Measurements from ENCODE around the gene CERS1. TPM values are rescaled to one million over a fixed set of nuclear protein-coding genes. Genes with fewer than 3 reads are reported as not detected.

CERS1 gene
- total and polyA plus RNA-seq, 4 donors, result 0.28 TPM; not detected in 3

DNA sequence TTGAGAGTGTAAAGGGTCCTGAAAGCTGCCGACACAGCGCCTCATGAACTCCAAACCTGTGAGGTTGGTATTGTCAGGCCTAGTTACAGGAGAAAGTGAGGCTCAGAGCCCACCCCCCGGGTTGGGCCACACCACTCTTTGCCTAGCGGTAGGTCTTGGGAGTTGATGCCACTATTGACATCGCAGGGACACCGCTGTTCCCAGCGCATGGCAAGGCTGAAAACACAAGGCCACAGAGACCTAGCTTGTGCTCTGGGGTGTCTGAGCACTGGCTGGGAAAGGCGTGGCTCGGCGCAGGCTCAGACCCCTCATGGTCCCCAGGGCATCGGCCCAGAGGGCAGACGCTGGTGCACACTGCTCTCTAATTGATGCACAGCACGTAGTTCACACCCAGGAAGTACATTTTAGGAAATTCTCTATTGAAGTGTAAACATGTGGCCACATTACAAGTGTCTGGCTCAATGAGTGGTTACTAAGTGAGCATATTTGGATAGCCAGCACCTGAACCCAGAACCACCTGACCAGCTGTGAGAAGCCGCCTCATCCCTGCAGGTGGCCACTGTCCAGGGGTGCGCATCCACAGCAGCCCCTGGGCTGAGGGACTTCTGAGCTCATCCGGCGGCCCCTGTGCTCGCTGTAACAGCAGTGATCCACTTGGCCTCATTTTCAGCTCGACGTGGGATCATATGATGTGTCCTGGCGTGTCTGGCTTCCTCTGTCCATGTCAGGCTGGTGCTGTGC, 36.9 kb downstream of the CERS1 start:
- Histone ChIP-seq H3K4me1 (ENCODE audit: control insufficient read depth in 4 of 4, insufficient read depth in 4 of 4, low read length in 3 of 4) (peaks cover 0 to 13% (median 6%) of the 10 kb centered on the region in 4 donors), H3K9ac (ENCODE audit: low read depth in 1 of 2, low read length in 2 of 2) (no peak overlapping the region), H3K36me3 (ENCODE audit: control insufficient read depth in 4 of 4, insufficient read depth in 3 of 4, low read depth in 1 of 4, low read length in 3 of 4) (peaks cover 44 to 100% (median 67%) of the 10 kb centered on the region in 4 donors), H3K27ac (ENCODE audit: low read depth in 1 of 2, low read length in 2 of 2) (no peak overlapping the region), H3K4me3 (ENCODE audit: low read depth in 1 of 3, low read length in 3 of 3) (no peak overlapping the region), H3K27me3 (ENCODE audit: control insufficient read depth in 4 of 4, insufficient read depth in 4 of 4, low read length in 3 of 4) (no peaks in the 10 kb centered on the region), H3K9me3 (ENCODE audit: control insufficient read depth in 4 of 4, low read length in 3 of 4) (no peaks in the 10 kb centered on the region)
- no peak for DNase-seq (ENCODE audit: low spot score)
- TF ChIP-seq, protein P1, sequence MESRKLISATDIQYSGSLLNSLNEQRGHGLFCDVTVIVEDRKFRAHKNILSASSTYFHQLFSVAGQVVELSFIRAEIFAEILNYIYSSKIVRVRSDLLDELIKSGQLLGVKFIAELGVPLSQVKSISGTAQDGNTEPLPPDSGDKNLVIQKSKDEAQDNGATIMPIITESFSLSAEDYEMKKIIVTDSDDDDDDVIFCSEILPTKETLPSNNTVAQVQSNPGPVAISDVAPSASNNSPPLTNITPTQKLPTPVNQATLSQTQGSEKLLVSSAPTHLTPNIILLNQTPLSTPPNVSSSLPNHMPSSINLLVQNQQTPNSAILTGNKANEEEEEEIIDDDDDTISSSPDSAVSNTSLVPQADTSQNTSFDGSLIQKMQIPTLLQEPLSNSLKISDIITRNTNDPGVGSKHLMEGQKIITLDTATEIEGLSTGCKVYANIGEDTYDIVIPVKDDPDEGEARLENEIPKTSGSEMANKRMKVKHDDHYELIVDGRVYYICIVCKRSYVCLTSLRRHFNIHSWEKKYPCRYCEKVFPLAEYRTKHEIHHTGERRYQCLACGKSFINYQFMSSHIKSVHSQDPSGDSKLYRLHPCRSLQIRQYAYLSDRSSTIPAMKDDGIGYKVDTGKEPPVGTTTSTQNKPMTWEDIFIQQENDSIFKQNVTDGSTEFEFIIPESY (IDR thresholded peaks at IDR 0.05), result no peak
- TF ChIP-seq RAD21 (IDR thresholded peaks at IDR 0.05) (no peak), RXRA (IDR thresholded peaks at IDR 0.05) (peak in 1 of 2 donors; percentile 21)
- WGBS, result 90% methylated on average over 21 of the region's 21 CpGs

DNA sequence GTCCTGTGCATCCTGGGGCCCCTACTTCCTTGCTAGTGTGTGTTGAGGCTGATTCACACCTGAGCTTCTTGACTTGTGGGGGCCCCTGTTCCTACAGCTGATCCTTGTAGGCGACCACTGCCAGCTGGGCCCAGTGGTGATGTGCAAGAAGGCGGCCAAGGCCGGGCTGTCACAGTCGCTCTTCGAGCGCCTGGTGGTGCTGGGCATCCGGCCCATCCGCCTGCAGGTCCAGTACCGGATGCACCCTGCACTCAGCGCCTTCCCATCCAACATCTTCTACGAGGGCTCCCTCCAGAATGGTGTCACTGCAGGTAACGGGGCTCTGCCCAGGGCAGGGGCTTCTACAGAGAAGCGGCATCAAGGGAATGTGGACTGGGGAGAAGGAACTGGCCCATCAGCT, 38.7 kb downstream of the CERS1 start:
- TF ChIP-seq RXRA (IDR thresholded peaks at IDR 0.05) (no peak), FOXA1 (IDR thresholded peaks at IDR 0.05) (no peak), NR2F2 (IDR thresholded peaks at IDR 0.05) (no peak), FOXA2 (IDR thresholded peaks at IDR 0.05) (no peak), YY1 (IDR thresholded peaks at IDR 0.05) (no peak), TAF1 (conservative IDR thresholded peaks at IDR 0.05) (no peak), JUND (IDR thresholded peaks at IDR 0.05) (no peak), RAD21 (IDR thresholded peaks at IDR 0.05) (no peak), SP1 (IDR thresholded peaks at IDR 0.05) (no peak), EGR1 (IDR thresholded peaks at IDR 0.05; ENCODE audit: low read depth in 2 of 2) (no peak)
- TF ChIP-seq, protein P2, sequence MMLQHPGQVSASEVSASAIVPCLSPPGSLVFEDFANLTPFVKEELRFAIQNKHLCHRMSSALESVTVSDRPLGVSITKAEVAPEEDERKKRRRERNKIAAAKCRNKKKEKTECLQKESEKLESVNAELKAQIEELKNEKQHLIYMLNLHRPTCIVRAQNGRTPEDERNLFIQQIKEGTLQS (IDR thresholded peaks at IDR 0.05), result no peak
- TF ChIP-seq, protein P3, sequence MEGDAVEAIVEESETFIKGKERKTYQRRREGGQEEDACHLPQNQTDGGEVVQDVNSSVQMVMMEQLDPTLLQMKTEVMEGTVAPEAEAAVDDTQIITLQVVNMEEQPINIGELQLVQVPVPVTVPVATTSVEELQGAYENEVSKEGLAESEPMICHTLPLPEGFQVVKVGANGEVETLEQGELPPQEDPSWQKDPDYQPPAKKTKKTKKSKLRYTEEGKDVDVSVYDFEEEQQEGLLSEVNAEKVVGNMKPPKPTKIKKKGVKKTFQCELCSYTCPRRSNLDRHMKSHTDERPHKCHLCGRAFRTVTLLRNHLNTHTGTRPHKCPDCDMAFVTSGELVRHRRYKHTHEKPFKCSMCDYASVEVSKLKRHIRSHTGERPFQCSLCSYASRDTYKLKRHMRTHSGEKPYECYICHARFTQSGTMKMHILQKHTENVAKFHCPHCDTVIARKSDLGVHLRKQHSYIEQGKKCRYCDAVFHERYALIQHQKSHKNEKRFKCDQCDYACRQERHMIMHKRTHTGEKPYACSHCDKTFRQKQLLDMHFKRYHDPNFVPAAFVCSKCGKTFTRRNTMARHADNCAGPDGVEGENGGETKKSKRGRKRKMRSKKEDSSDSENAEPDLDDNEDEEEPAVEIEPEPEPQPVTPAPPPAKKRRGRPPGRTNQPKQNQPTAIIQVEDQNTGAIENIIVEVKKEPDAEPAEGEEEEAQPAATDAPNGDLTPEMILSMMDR (IDR thresholded peaks at IDR 0.05; ENCODE audit: low read depth, low read length, missing input control), result no peak
- TF ChIP-seq, protein P4, sequence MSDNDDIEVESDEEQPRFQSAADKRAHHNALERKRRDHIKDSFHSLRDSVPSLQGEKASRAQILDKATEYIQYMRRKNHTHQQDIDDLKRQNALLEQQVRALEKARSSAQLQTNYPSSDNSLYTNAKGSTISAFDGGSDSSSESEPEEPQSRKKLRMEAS (IDR thresholded peaks at IDR 0.05), result no peak
- TF ChIP-seq, protein P1 (IDR thresholded peaks at IDR 0.05), result no peak
- peaks cover 37 to 99% (median 73%) of the 10 kb centered on the region in 4 donors for H3K36me3 ChIP-seq (ENCODE audit: control insufficient read depth in 4 of 4, insufficient read depth in 3 of 4, low read depth in 1 of 4, low read length in 3 of 4)
- 95% methylated on average over 13 of the region's 13 CpGs for WGBS
- H3K27me3 ChIP-seq (ENCODE audit: control insufficient read depth in 4 of 4, insufficient read depth in 4 of 4, low read length in 3 of 4), result no peaks in the 10 kb centered on the region
- no peak overlapping the region for H3K27ac ChIP-seq (ENCODE audit: low read depth in 1 of 2, low read length in 2 of 2)
- no peak for DNase-seq (ENCODE audit: low spot score)
- no peak overlapping the region for H3K4me3 ChIP-seq (ENCODE audit: low read depth in 1 of 3, low read length in 3 of 3)
- H3K9me3 ChIP-seq (ENCODE audit: control insufficient read depth in 4 of 4, low read length in 3 of 4), result no peaks in the 10 kb centered on the region
- no peak overlapping the region for H3K9ac ChIP-seq (ENCODE audit: low read depth in 1 of 2, low read length in 2 of 2)
- H3K4me1 ChIP-seq (ENCODE audit: control insufficient read depth in 4 of 4, insufficient read depth in 4 of 4, low read length in 3 of 4), result peaks cover 0 to 13% (median 6%) of the 10 kb centered on the region in 4 donors
